Lung (tissue), 12 donors: ENCODE measurements around the gene FBXL16. TPM values are rescaled to one million over a fixed set of nuclear protein-coding genes. Genes with fewer than 3 reads are reported as not detected.

Source experiments
- ATAC-seq: fragments of 200-7000 bp; cut with Tn5 transposase; one replicate; pipeline ENCODE4 v1.9.1; 2020; ENCODE audit warnings: moderate number of reproducible peaks; ENCODE audit not compliant: insufficient read depth, low FRiP score
- DNase-seq, 3 donors: peaks; one replicate each; pipeline ENCODE4 v3.0.0-alpha.2; 2013 to 2017
- H3K27ac ChIP-seq, 2 donors: one replicate each; pipeline ENCODE4 v1.5.1; 2013; ENCODE audit warnings: mild to moderate bottlenecking in 2 of 2, moderate library complexity in 2 of 2, control low read depth in 1 of 2, inconsistent platforms in 1 of 2, low read depth in 1 of 2, low read length in 1 of 2
- H3K27me3 ChIP-seq, 3 donors: one replicate each; pipeline ENCODE4 v1.5.1; 2013; ENCODE audit warnings: low read length in 2 of 3; ENCODE audit not compliant: control insufficient read depth in 3 of 3, insufficient read depth in 3 of 3
- H3K36me3 ChIP-seq, 4 donors: one replicate each; pipeline ENCODE4 v1.5.1; 2013; ENCODE audit warnings: low read length in 4 of 4, mild to moderate bottlenecking in 1 of 4, moderate library complexity in 1 of 4; ENCODE audit not compliant: control insufficient read depth in 4 of 4, insufficient read depth in 4 of 4
- H3K4me1 ChIP-seq, 5 donors: one replicate each; pipeline ENCODE4 v1.5.1; 2013; ENCODE audit warnings: low read length in 5 of 5, mild to moderate bottlenecking in 2 of 5, moderate library complexity in 1 of 5; ENCODE audit not compliant: control insufficient read depth in 5 of 5, insufficient read depth in 5 of 5
- H3K4me3 ChIP-seq: one replicate; pipeline ENCODE4 v1.5.1; 2013; ENCODE audit warnings: mild to moderate bottlenecking, control low read depth, moderate library complexity
- H3K9ac ChIP-seq, 2 donors: one replicate each; pipeline ENCODE4 v1.5.1; 2013; ENCODE audit warnings: low read length in 2 of 2, control low read depth in 1 of 2; ENCODE audit not compliant: insufficient read depth in 1 of 2
- H3K9me3 ChIP-seq, 4 donors: one replicate each; pipeline ENCODE4 v1.5.1; 2013; ENCODE audit warnings: low read length in 3 of 4, mild to moderate bottlenecking in 1 of 4, moderate library complexity in 1 of 4; ENCODE audit not compliant: control insufficient read depth in 4 of 4, insufficient read depth in 3 of 4
- CTCF ChIP-seq: IDR thresholded peaks from 2 replicates; pipeline ENCODE4 v1.5.1; 2012; ENCODE audit warnings: mild to moderate bottlenecking; ENCODE audit errors: control extremely low read depth, extremely low read depth
- WGBS, 2 donors: extraction: QIAGEN DNeasy Blood & Tissue Kit; methylation state at CpG; one replicate each; pipeline ENCODE4 v1.1.7; 2013; 5-methylcytosine and 5-hydroxymethylcytosine counted together
- polyA plus RNA-seq, 2 donors: library from polyadenylated mRNA; stranded (reverse); fragments of 200-250 nt; gene quantifications; one replicate each; pipeline ENCODE4 v1.2.1, GENCODE V29; 2013
- total RNA-seq, 2 donors: library from RNA; depleted of rRNA in 1 of 2; stranded (reverse); fragments of >200 nt in 1 of 2; gene quantifications; one replicate each; pipeline ENCODE4 v1.2.1, GENCODE V29; 2014 to 2021
- donor health status: control.
- donor health status: control.
- donor health status: Bipolar disorder and iron deficiency.
- donor health status: healthy.
- donor health status: DM: yes; HTN: yes; CAD: no.

FBXL16 gene
- total and polyA plus RNA-seq, 4 donors = 0.14 to 7.4 (median 2.9) TPM

- H3K4me1 ChIP-seq = no peaks in the 10 kb centered on the region
- 5 to 9% methylated on average over 59 to 76 of the region's 76 CpGs for WGBS, 2 donors
- H3K9ac ChIP-seq = no peak overlapping the region
- no peak overlapping the region for H3K4me3 ChIP-seq
- no peak overlapping the region for H3K27ac ChIP-seq
- ATAC-seq (no peak), DNase-seq (peak; percentile 48 to 63 (median 52))
- H3K27me3 ChIP-seq = peaks cover 3 to 48% (median 27%) of the 10 kb centered on the region in 3 donors
- no peak for TF ChIP-seq CTCF
- no peaks in the 10 kb centered on the region for H3K36me3 ChIP-seq
- no peaks in the 10 kb centered on the region for H3K9me3 ChIP-seq
These were observed 4.7 kb downstream of the FBXL16 start for GRCh38 chr16:700684-701584.

GRCh38 chr16:698911-699671 lies 6.5 kb downstream of the FBXL16 start:
- ATAC-seq (no peak), DNase-seq (no peak)
- no peak overlapping the region for H3K4me3 ChIP-seq
- no peak overlapping the region for H3K9ac ChIP-seq
- no peaks in the 10 kb centered on the region for H3K36me3 ChIP-seq
- peaks cover 0 to 5% (median 0%) of the 10 kb centered on the region in 4 donors for H3K9me3 ChIP-seq
- H3K4me1 ChIP-seq = peaks cover 0 to 13% (median 2%) of the 10 kb centered on the region in 5 donors
- H3K27ac ChIP-seq = no peak overlapping the region
- TF ChIP-seq CTCF = no peak
- WGBS, 2 donors = 70 to 76% methylated on average over 18 to 19 of the region's 19 CpGs
- peaks cover 0 to 48% (median 32%) of the 10 kb centered on the region in 3 donors for H3K27me3 ChIP-seq

- no peak for DNase-seq
- H3K9ac ChIP-seq = no peak overlapping the region
- peaks cover 0 to 16% (median 2%) of the 10 kb centered on the region in 5 donors for H3K4me1 ChIP-seq
- H3K4me3 ChIP-seq = peak overlapping the region; percentile 2
- H3K27ac ChIP-seq = no peak overlapping the region
- no peak for TF ChIP-seq CTCF
- ATAC-seq = peak; percentile 36
- WGBS, 2 donors = 3 to 4% methylated on average over 70 to 71 of the region's 71 CpGs
- peaks cover 0 to 40% (median 25%) of the 10 kb centered on the region in 3 donors for H3K27me3 ChIP-seq
- no peaks in the 10 kb centered on the region for H3K36me3 ChIP-seq
- peaks cover 0 to 8% (median 0%) of the 10 kb centered on the region in 4 donors for H3K9me3 ChIP-seq
These were observed 10.1 kb downstream of the FBXL16 start for GRCh38 chr16:695355-696089.
